Measurements from ENCODE around the gene NCAM1.

DNA sequence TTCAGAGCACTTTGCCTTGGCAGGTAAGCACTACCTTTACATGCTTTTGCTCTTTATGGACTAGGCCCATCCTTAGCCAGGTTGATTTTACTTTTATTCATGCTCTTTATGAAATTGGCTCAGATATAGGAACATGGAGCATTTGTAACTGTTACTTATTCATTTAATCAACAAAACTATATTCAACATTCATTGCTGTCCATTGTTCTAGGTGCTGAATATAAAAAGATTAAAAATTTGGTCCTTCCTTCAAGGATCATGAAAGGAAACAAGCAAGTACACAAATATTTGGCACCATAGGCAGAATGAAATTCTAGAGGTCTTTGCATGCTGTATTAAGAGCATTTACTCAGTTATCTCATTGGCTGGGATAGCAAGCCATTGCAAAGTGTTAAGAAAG lies 191.3 kb downstream of the NCAM1 start:
- no peak for TF ChIP-seq POLR2A (IDR thresholded peaks at IDR 0.05; ENCODE audit: low read length)
- no peak for TF ChIP-seq GATA1 (IDR thresholded peaks at IDR 0.05; ENCODE audit: low read depth, low read length)
